Spinal cord (tissue), 10 donors: ENCODE results near the gene PNN. TPM values are rescaled to one million over a fixed set of nuclear protein-coding genes. Genes with fewer than 3 reads are reported as not detected.
A peak's percentile ranks its signal among the peaks of the same experiment; 100 is the strongest.
"Not testable (repeated sequence)": the region's sequence is repeated elsewhere in the genome, so short reads cannot be mapped to it uniquely, and the experiment has no call there.

Experiments
- DNase-seq, 6 donors: peaks; one replicate each; pipeline versions ENCODE4 v3.0.0 to v3.0.0-alpha.2; 2013 to 2015; ENCODE audit warnings: low spot score in 6 of 6, low read depth in 4 of 6
- H3K27ac ChIP-seq: one replicate; pipeline ENCODE4 v1.5.1; 2013; ENCODE audit warnings: low read depth, low read length, control low read depth
- H3K27me3 ChIP-seq: one replicate; pipeline ENCODE4 v1.6.1; 2013; ENCODE audit warnings: low read length; ENCODE audit not compliant: control insufficient read depth, insufficient read depth
- H3K36me3 ChIP-seq: one replicate; pipeline ENCODE4 v1.6.1; 2013; ENCODE audit warnings: low read length; ENCODE audit not compliant: control insufficient read depth, insufficient read depth
- H3K4me1 ChIP-seq: one replicate; pipeline ENCODE4 v1.6.1; 2013; ENCODE audit warnings: low read length; ENCODE audit not compliant: control insufficient read depth, insufficient read depth
- H3K4me3 ChIP-seq: one replicate; pipeline ENCODE4 v1.5.1; 2013; ENCODE audit warnings: low read depth, low read length, control low read depth
- H3K9me3 ChIP-seq: one replicate; pipeline ENCODE4 v1.6.1; 2013; ENCODE audit warnings: low read length; ENCODE audit not compliant: control insufficient read depth, insufficient read depth
- WGBS: methylation state at CpG from one replicate; pipeline ENCODE4 v1.1.5; 2013; ENCODE audit warnings: missing lambda C conversion rate; ENCODE audit not compliant: insufficient coverage; 5-methylcytosine and 5-hydroxymethylcytosine counted together
- polyA plus RNA-seq, 2 donors: library from polyadenylated mRNA; unstranded; fragments of 120-200 nt; gene quantifications; one replicate each; pipeline ENCODE4 v1.2.1, GENCODE V29; 2013; ENCODE audit not compliant: insufficient read length in 2 of 2
- total RNA-seq, 2 donors: library from RNA; depleted of rRNA in 1 of 2; stranded (reverse); fragments of 120-200 nt in 1 of 2; fragments of >200 nt in 1 of 2; gene quantifications; one replicate each; pipeline versions ENCODE4 v1.2.3 to v1.2.4, GENCODE V29; 2013 to 2014
- donor health status: healthy.

Gene PNN
- total and polyA plus RNA-seq, 4 donors, result 29.8 to 123 (median 70.9) TPM

DNA sequence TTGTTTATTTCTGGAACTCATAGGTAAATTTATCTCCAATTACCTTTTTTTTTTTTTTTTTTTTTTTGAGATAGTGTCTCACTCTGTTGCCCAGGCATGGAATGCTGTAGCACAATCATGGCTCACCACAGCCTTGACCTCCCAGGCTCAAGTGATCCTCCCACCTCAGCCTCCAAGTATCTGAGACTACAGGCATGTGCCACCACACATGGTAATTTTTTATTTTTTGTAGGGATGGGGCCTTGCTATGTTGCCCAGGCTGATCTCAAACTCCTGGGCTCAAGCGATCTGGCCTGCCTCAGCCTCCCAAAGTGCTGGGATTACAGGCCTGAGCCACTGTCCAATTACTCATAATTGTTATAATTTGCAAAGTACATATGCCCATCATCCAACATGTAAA is 45.4 kb downstream of the PNN start:
- not testable (repeated sequence) for DNase-seq, H3K4me1 ChIP-seq, H3K27ac ChIP-seq, H3K9me3 ChIP-seq, H3K36me3 ChIP-seq, H3K27me3 ChIP-seq, H3K4me3 ChIP-seq
- no CpG with 5 or more reads among the region's 1 CpG for WGBS

DNA sequence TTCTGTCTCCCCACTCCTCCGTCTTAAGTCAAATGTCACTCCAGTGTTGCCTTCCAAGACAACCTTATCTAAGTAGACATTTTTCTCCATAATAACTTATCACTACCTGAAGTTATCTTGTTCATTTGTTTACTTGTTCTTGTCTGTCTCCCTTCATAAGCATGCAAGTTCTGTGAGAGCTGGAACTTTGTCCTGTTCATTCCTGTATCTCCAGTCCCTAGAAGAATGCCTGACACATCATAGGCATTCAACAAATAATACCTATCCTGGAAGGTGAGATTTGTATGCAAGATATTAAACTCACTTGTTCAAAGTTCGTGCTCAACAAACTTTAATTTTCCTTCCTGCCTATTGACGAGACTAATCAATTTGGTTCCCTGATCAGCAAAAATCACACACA is 53.0 kb downstream of the PNN start:
- H3K9me3 ChIP-seq, result no peaks in the 10 kb centered on the region
- WGBS, result no CpG with 5 or more reads among the region's 3 CpGs
- H3K27ac ChIP-seq, result no peak overlapping the region
- no peak for DNase-seq
- no peaks in the 10 kb centered on the region for H3K4me1 ChIP-seq
- no peaks in the 10 kb centered on the region for H3K36me3 ChIP-seq
- H3K4me3 ChIP-seq, result no peak overlapping the region
- no peaks in the 10 kb centered on the region for H3K27me3 ChIP-seq

DNA sequence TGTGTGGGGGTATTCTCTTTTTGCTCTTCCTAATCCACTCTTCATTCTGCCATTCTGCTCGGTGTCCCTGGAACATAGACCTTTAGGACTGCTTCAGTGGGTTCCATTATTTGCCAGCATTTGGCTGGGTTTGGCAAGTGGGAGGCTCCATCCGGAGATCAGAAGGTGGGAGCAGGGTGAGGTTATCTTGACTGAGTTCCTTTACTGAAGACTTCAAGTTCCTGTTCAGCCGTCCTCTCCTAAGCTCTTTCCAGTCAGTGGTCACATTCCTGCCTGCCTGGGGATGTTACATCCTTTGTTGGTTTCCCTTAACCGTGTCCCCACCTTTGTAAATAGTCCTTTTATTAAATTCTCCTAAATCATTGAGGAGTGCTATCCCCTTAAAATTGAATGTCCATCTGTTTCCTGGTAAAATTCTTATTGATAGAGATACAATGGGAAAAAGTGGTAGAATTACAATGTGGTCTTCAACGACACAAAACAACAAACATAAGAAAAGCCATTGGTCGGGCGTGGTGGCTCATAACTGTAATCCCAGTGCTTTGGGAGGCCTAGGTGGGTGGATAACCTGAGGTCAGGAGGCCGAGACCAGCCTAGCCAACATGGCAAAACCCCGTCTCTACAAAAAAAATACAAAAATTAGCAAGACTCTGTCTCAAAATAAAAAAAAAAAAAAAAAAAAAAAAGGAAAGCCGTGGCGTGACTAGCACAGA is 53.6 kb downstream of the PNN start:
- H3K4me3 ChIP-seq, result no peak overlapping the region
- WGBS, result 94% methylated on average over 3 of the region's 11 CpGs
- no peaks in the 10 kb centered on the region for H3K36me3 ChIP-seq
- H3K27ac ChIP-seq, result no peak overlapping the region
- no peaks in the 10 kb centered on the region for H3K9me3 ChIP-seq
- DNase-seq, result no peak
- H3K27me3 ChIP-seq, result no peaks in the 10 kb centered on the region
- no peaks in the 10 kb centered on the region for H3K4me1 ChIP-seq

DNA sequence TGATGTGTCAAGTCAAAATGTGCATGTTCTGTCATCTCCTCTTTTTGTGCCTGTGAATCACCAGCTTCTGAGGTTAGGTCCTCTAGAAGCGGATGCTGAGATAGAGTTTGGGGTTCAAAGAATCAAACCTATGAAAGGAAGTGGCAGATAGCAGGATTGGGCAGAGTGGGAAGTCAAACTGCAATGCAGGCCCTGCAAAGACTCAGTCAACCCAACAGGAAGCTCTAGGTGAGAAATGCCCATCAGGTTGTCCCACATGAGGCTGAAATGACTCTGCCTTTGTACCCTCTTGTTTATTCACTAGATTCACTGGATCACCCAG is 54.1 kb downstream of the PNN start:
- Histone ChIP-seq H3K27ac (no peak overlapping the region), H3K27me3 (no peaks in the 10 kb centered on the region), H3K36me3 (no peaks in the 10 kb centered on the region), H3K4me3 (no peak overlapping the region), H3K4me1 (no peaks in the 10 kb centered on the region), H3K9me3 (no peaks in the 10 kb centered on the region)
- WGBS, result 88% methylated on average over 1 of the region's 1 CpG
- no peak for DNase-seq

DNA sequence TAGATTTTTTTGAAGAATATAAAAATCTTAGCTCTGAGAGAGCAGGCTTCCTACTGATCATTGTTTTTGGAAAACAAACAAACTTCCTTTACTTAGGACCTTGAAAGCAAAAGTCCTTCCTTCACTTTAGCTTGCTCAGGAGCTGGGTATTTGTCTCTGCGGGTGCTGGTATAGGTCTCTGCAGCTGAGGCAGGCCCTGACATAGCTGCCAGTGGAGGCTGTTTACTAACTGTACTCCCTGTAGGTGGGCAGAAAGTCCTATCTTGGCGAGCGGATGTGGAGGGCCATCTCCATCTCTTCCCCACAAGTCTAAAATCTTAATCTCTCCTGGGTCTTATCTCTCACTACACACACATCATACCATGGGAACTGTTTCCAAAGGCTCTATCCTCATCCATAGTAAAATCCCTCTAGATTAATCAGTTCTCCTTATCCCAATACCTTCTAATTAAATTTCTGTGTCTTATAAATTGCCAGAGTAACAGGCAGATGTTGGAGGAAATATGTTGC is 54.6 kb downstream of the PNN start:
- WGBS, result 94% methylated on average over 2 of the region's 3 CpGs
- no peaks in the 10 kb centered on the region for H3K4me1 ChIP-seq
- H3K4me3 ChIP-seq, result no peak overlapping the region
- H3K36me3 ChIP-seq, result no peaks in the 10 kb centered on the region
- DNase-seq, result no peak
- no peaks in the 10 kb centered on the region for H3K9me3 ChIP-seq
- H3K27ac ChIP-seq, result no peak overlapping the region
- H3K27me3 ChIP-seq, result no peaks in the 10 kb centered on the region

DNA sequence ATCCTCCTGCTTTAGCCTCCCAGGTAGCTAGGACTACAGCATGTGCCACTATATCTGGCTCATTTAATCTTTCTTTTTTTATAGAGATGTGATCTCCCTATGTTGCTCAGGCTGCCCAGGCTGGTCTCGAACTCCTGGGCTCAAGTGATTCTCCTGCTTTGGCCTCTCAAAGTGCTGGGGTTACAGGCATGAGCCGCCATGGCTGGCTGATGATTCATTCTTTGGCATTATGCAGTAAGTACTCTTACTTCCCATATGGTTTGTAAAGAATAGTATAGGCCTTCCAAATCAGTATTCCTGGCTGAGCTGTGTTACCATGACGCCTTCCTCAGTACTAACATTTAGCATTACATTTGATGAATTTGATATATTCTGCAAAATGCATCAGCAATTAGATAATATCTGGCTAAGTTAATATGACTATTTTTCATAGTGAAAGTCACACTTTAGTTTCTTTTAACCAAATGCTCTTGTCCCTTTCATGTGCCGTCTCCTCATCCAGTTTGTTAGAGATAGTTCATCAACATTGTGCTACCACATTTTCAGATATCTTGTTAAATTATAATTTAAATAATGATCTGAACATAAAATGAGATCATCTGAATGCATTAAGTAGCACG is 55.5 kb downstream of the PNN start:
- peak in 2 of 6 donors; percentile 1 to 22 for DNase-seq
- no peak overlapping the region for H3K4me3 ChIP-seq
- no peaks in the 10 kb centered on the region for H3K27me3 ChIP-seq
- H3K36me3 ChIP-seq, result no peaks in the 10 kb centered on the region
- no peaks in the 10 kb centered on the region for H3K9me3 ChIP-seq
- H3K27ac ChIP-seq, result no peak overlapping the region
- no peaks in the 10 kb centered on the region for H3K4me1 ChIP-seq
- no CpG with 5 or more reads among the region's 5 CpGs for WGBS

DNA sequence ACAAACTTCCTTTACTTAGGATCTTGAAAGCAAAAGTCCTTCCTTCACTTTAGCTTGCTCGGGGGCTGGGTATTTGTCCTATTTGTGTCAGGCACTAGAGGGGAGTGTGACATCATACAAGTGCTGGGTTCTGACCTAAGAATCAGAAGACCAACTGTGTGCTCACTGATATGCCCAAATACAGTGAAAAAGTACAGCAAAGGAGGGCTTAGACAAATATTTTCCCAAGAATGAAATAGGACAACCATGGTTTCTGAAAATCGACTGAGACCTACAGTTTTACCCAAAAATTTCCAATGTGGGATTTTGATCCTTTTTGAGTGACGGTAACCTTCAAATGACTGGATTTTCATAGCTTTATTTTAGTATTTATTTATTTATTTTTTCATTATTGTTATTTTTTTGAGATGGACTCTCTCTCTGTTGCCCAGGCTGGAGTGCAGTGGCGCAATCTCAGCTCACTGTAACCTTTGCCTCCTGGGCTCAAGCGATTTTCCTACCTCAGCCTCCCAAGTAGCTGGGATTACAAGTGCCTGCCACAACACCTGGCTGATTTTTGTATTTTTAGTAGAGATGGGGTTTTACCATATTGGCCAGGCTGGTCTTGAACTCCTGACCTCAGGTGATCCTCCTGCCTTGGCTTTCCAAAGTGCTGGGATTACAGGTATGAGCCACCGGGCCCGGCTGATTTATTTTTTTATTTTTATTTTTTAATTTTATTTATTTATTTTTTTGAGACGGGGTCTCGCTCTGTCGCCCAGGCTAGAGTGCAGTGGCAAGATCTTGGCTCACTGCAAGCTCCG is 56.9 kb downstream of the PNN start:
- peak in 2 of 6 donors; percentile 9 to 14 for DNase-seq
- not testable (repeated sequence) for H3K27ac ChIP-seq, H3K36me3 ChIP-seq, H3K9me3 ChIP-seq, H3K4me3 ChIP-seq, H3K4me1 ChIP-seq, H3K27me3 ChIP-seq
- WGBS, result 82% methylated on average over 4 of the region's 11 CpGs

Other genes with a start within 250 kb of the PNN start
- gene SEC23A, start 72.0 kb upstream of the PNN start, total RNA-seq, result 100 to 1,000 TPM; 106 to 162 TPM
- 10 to 100 TPM; 48.5 to 57.5 TPM for gene SEC23A, start 72.0 kb upstream of the PNN start, polyA plus RNA-seq
- gene GEMIN2, start 60.9 kb upstream of the PNN start, total RNA-seq, result 10 to 100 TPM; 30.3 to 38.8 TPM
- gene GEMIN2, start 60.9 kb upstream of the PNN start, polyA plus RNA-seq, result 10 to 100 TPM; 23.1 to 23.4 TPM
- gene TRAPPC6B, start 4.9 kb upstream of the PNN start, total RNA-seq, result 10 to 100 TPM; 30.5 to 66.6 TPM
- 10 to 100 TPM; 37.3 to 40.9 TPM for gene TRAPPC6B, start 4.9 kb upstream of the PNN start, polyA plus RNA-seq
- gene MIA2, start 58.7 kb downstream of the PNN start, total RNA-seq, result 10 to 100 TPM; 29.8 to 31.1 TPM
- gene MIA2, start 58.7 kb downstream of the PNN start, polyA plus RNA-seq, result 10 to 100 TPM; 14.2 to 19.0 TPM